Adrenal gland (tissue), 5 donors: ENCODE measurements around the gene FOCAD.

Experiments
- CTCF ChIP-seq, 6 experiments: fragments of 450-650 bp in 4 of 6; fragments of 200-600 bp in 2 of 6; sonication (generic) in 1 of 6; IDR thresholded peaks; 1 replicate in 5 of 6; 2 replicates in 1 of 6; pipeline versions ENCODE4 v1.5.1 to v1.8.0; 2016 to 2021; ENCODE audit warnings: antibody characterized with exemption in 6 of 6, mild to moderate bottlenecking in 2 of 6, moderate library complexity in 1 of 6
- POLR2A ChIP-seq, 2 donors: fragments of 450-650 bp; IDR thresholded peaks; one replicate each; pipeline ENCODE4 v1.6.1; 2017; ENCODE audit warnings: antibody characterized with exemption in 2 of 2, mild to moderate bottlenecking in 2 of 2, moderate library complexity in 1 of 2
- donor health status: DM: no; HTN: no; CAD: no.

DNA sequence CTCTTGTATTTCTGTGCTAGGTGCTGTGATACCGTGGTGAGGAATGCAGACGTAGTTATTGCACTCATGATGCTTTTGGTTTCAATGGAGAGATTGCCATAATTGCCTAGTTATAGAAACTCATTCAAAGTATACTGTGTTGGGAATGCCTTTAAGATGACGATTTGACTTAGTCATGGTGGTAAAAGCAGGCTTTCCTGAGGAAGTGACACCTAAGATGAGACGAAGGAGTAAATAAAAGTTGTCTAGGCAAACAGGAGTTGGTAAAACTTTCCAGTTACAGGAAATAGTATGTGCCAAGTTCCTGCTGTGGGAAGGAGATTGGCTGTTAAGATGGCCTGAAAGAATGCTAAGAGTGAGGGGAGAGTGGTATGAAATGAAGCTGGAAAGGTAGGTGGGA lies 48.1 kb downstream of the FOCAD start:
- TF ChIP-seq CTCF (IDR thresholded peaks at IDR 0.05) (no peak), POLR2A (IDR thresholded peaks at IDR 0.05) (no peak)
